Adipose tissue (tissue), 3 donors: ENCODE measurements around the gene IDE. TPM values are rescaled to one million over a fixed set of nuclear protein-coding genes. Genes with fewer than 3 reads are reported as not detected.
"Not testable (repeated sequence)": the region's sequence is repeated elsewhere in the genome, so short reads cannot be mapped to it uniquely, and the experiment has no call there.

ENCODE experiments used
- H3K27ac ChIP-seq: one replicate; pipeline ENCODE4 v1.5.1; 2013; ENCODE audit warnings: low read depth, low read length
- WGBS, 3 donors: extraction: QIAGEN DNeasy Blood & Tissue Kit; methylation state at CpG; one replicate each; pipeline ENCODE4 v1.1.7; 2013; 5-methylcytosine and 5-hydroxymethylcytosine counted together
- polyA plus RNA-seq, 3 donors: library from polyadenylated mRNA; stranded (reverse); fragments of 200-250 nt; gene quantifications; one replicate each; pipeline ENCODE4 v1.2.3, GENCODE V29; 2013
- donor health status: healthy with polysubstance abuse.
- donor health status: Bipolar disorder and iron deficiency.
- donor health status: healthy.

The IDE gene
- polyA plus RNA-seq, 3 donors, result 6.2 to 8.4 (median 6.4) TPM

DNA sequence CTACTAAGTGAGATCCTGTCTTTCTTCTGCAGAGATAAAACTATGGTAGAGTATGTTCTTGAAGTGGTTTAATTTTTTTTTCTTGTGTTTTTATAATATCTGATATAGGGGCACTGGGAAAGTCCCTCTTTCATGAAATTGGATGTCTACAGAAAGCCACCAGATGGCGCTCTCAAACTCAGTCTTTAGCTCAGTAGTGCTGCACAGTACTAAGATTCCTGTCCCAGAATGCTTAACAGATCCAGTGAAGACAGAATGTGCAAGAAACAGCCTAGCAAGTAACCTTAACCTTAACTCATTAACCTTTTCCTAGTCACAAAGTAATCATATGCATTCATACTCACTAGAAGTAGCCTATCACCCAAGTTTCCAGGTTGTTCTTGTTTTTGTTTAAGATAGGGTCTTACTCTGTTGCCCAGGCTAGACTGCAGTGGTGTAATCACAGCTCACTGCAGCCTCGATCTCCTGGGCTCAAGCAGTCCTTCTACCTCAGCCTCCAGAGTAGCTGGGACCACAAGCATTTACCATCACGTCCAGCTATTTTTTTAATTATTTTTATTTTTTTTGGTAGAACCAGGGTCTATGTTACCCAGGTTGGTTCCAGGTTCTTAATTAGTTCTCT, 56.7 kb downstream of the IDE start:
- H3K27ac ChIP-seq, result no peak overlapping the region
- 40 to 46% (median 43%) methylated on average over 3 of the region's 3 CpGs for WGBS, 3 donors

DNA sequence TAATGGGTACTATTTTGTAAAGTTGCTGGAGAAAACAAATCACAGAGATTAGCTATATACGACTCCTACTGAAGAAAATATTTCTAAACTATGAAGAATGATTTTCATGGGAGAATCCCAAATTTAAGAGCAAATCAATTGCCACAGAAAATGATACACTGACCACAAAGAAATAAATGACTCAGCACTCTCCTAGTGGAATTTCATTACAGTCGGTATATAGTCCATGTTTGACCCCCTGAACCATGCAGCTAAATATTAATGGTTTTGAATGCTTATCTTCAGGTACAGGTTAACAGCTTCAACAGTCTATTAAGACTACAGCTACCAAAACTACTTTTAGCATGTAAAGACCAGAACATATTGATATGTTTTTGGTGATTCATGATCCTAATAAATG, 65.0 kb downstream of the IDE start:
- WGBS, 3 donors, result 81 to 86% (median 82%) methylated on average over 2 of the region's 2 CpGs
- no peak overlapping the region for H3K27ac ChIP-seq

DNA sequence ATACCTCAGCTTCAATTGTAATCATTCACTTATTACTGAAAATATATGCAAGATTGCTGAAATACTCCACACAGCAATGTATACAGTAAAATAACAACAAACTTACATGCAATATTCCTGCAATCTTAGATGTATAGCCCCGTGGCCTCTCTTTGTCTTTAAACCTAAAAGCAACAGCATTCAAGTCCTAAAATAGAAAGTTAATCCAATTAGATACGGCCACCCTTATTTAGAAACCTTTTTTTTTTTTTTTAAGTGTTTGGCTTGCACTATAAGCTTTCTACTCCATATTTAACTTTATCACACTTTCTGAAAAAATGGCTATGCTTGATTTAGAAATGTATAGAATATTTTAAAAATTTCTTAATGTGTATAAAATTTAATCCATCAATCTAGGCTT, 67.6 kb downstream of the IDE start:
- no peak overlapping the region for H3K27ac ChIP-seq
- 78 to 91% (median 85%) methylated on average over 2 of the region's 2 CpGs for WGBS, 3 donors

DNA sequence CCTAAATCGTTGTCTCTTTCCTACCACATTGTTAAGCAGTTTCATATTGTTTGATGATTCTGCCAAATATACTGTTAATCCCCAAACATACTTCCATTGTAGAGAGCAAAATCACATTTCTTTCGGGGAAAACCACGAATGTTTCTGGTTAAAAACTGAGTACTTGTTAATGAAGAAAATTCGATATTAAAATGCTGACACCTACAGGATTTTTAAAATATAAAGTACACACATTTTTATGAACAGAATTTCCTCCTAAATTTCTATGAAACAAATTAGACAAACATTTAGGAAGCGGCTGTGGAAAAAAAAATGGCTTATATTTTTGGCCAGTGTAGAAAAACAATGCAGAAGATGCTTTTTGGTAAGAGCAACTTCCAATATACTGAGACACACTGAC, 68.8 kb downstream of the IDE start:
- WGBS, 3 donors, result 87 to 92% (median 88%) methylated on average over 5 of the region's 5 CpGs
- no peak overlapping the region for H3K27ac ChIP-seq

DNA sequence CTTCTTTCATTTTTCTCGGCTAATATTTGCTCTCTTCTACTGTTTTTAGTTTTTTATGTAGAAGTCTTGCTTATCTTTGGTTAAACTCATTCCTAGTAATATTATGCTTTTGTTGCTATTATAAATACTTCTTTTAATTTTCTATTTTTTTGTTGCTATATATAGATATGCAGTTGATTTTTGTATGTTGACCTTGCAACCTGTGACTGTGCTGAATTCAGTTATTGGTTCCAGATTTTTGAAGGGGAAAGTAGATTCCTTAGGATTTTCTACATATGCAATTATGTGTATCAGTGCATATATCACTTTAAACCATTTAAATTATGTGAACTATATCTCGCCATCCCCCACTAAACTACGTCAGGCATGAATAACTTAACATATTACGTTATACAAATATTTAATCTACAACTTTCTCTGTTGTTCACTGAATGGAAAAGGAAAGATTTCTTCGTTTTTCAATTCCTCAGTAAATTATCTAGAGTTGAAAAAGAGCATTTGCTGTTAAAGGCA, 71.5 kb downstream of the IDE start:
- no peak overlapping the region for H3K27ac ChIP-seq
- WGBS, 3 donors, result 86 to 92% (median 92%) methylated on average over 5 of the region's 5 CpGs

DNA sequence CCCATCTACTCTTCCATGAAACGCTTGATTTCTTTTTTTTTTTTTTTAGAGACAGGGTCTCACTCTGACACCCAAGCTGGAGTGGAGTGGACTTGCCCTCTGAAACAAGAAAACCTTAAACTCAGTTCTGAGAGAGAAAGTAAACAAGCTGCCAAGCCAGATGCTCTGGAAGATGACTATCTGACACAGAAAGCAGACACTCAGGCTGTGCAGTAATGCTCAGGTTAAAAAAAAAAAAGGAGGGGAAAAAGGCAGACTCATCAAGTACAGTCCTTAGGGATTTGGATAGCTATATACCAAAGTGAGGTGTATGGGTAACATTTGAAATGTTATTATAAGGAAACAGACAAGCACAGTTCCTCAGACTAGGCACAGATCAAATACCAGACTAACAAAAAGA, 80.5 kb downstream of the IDE start:
- WGBS, 3 donors, result 88 to 92% (median 91%) methylated on average over 1 of the region's 1 CpG
- no peak overlapping the region for H3K27ac ChIP-seq

DNA sequence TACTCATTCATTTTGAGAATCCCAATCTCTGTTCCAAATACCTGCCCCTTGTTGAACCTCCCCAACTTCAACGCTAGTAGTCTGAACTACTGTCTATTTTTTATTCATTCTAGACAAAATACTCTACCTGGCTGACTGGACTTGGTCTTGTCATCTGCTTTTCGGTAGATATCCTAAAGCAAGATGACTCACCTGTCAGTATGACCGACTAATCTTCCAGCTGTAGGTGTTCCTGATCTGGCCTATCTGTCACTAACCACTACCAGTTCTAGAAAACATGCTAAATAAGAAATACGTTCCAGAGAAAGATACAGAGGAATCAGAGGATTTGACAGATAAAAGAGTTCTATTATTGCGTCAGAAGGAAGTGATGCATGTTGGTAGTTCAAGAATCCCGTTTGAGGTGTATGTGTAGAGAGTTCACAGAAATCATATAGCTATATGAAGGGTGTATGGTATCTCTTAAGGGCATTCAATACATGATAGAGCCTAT, 81.1 kb downstream of the IDE start:
- WGBS, 3 donors, result 88 to 96% (median 90%) methylated on average over 6 of the region's 6 CpGs

DNA sequence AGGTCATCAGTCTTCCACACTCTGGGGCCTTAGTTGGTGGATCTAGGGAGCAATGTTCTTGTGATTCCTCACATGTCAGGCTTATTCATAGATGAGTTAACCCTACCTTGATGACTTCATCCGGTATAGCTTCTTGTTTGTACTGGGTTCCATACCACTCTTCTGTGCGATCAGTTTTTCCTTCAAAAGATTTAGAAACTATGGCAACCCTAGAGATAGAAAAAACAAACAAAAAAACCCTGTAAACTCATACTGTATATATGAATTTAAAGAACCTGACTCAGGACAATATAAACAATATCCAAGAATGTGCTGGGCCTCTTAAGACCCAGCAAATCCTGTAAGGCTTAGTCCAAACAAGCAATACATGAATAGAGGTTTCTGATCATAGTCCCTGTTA, 83.5 kb downstream of the IDE start:
- 85 to 97% (median 95%) methylated on average over 2 of the region's 2 CpGs for WGBS, 3 donors
- H3K27ac ChIP-seq, result no peak overlapping the region

More for the DNA sequence above, 81.1 kb downstream of the IDE start:
- H3K27ac ChIP-seq, result no peak overlapping the region

DNA sequence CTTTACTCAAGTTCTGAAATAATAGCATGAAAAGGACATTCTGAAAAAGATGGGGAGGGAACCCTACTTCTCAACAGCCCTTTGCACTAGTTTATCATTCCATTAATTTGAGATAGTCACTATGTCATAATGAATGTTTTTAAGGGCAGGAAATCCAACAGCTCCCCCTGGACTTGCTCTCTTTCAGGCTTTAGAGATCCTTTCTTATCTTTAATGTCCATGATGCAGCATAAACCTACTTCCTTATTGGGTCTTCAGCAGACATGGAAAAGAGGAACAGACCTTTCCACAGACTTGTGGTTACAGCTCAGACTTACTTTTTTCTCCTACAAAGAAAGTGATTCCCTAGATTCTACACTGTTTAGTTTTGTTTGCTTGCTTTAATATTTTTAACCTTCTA, 87.3 kb downstream of the IDE start:
- no peak overlapping the region for H3K27ac ChIP-seq

DNA sequence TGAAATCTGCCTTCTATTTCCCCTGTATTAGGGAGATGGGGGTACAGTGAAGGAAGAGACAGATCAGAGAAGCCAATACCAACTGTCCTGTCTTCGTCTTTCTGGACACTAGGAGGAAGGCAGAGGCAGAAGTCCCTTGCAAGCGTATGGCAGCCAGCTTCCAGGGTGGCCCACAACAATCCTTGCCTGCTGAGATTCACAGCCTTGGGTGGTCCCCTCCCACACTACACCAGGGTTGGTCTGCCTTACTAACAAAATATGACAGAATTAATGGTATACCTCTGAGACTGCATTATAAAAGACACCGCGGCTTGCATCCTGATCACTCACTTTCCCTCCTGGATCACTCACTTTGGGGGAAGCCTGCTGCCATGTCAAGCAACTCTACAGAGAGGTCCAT, 90.4 kb downstream of the IDE start:
- H3K27ac ChIP-seq, result no peak overlapping the region
- WGBS, 3 donors, result 86 to 100% (median 88%) methylated on average over 4 of the region's 4 CpGs

DNA sequence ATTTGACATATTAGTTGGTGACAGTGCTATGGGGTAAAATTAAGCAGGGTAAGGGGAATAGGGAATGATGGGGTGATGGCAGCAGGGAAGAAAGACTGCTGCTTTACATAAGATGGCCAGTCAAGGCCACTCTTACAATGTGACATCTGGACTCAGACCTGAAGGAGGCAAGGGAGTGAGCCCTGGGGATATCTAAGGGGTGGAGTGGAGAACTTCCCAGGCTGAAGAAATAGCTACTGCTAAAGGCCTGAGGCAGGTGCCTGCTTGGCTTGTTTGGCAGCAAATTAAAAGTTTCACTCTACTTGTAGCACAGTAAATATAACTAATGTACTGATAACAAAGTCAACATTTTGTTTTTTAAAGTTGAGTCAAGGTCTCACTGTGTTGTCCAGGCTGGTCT, 93.5 kb downstream of the IDE start:
- H3K27ac ChIP-seq, result no peak overlapping the region

DNA sequence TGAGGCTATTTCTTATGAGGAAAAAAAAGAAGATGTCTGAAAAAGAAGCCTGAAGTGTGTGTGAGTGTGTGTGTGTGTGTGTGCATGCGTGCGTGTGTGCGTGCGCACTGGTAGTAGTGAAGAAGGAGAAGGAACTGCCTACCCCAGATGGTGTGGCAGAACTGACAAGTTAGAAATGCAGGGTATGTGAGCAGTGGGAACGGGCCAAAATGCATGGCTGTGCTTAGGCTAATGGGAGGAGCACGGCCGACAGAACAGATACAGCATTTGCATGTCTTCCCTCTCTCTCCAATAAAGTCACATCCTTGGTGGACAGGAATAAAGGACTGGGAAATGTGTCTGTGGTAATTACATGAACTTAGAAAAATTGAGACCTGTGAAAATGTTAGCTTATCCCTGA, 94.3 kb downstream of the IDE start:
- 91 to 96% (median 92%) methylated on average over 7 of the region's 7 CpGs for WGBS, 3 donors
- H3K27ac ChIP-seq, result no peak overlapping the region

DNA sequence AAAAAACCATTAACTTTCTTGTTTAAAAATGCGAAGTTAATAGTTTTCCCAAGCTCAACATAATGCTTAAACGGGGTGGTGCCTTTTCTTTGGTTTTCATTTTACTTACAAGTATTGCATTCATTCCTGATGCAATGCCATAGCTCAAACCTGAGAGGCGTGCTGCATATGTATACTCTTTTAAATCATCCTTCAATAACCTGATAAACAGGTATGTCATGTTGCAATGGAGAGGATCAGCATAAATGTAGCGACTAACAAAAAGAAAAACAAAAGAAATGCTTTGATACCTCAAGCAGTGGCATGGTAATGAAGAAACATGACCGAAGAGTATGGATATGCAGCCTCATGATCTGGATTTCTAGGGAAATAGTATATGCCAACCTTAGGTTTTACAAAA, 95.4 kb downstream of the IDE start:
- no peak overlapping the region for H3K27ac ChIP-seq
- 95 to 98% (median 97%) methylated on average over 5 of the region's 5 CpGs for WGBS, 3 donors

DNA sequence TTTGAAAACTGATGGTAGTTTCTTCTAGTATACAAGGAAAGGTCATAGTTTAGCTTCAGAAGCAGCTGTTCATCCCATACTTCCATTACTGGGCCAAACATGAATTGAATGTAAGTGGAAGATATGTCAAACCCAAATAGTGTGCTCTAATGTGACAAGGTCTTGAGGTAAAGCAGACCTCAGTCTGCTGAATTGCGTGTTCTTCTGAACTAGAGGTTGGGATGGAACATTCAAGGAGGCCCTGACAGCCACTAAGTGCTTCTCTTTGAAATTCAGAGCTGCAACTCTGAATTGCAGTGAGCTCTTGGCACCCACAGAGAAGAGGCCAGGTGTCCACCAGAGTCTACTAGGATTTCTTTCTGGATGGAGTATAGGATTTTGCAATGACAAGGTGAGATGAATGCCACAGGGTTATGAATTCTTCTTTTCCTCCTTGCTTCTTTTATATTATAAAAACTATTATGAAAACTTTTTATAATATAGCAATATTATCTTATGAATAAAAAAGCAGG, 98.5 kb downstream of the IDE start:
- no peak overlapping the region for H3K27ac ChIP-seq
- WGBS, 3 donors, result 73 to 100% (median 83%) methylated on average over 1 of the region's 1 CpG

DNA sequence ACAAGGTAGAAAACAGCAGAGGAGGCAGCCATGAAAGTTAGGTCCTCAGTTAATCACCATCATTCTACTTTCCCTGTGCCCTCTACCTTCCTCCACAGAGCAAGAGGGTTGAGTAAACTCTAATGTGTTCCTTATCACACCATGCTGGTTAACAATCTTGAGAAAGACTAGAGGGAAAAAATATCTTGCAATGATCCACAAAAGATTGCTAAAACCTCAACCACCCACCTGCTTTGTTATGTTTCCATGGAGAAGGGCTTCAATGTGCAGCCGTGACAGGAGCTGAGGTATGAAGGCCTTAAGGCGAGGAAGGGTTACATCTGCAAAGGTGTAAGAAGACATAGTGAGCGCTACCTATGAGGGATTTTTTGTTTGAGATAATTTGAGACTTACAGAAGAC, 103.9 kb downstream of the IDE start:
- no peak overlapping the region for H3K27ac ChIP-seq
- WGBS, 3 donors, result 77 to 97% (median 82%) methylated on average over 3 of the region's 3 CpGs

DNA sequence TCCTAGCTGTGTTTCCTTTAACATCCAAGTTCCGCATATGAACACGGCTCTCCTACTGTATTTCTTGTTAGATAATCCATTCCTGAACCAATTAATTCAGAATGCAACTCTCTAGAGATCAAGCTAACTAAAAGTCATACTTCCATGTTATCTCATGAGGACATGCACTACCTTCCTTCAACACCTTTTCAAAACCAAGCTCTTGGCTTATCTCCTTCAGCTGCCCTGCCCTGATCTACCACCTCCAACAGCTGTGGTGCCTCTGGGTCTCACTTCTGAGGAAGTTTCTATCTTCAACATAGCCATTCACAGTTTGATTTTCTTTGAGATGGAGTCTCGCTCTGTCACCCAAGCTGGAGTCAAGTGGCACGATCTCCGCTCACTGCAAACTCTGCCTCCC, 109.5 kb downstream of the IDE start:
- no peak overlapping the region for H3K27ac ChIP-seq
- WGBS, 3 donors, result 80 to 91% (median 89%) methylated on average over 5 of the region's 5 CpGs

DNA sequence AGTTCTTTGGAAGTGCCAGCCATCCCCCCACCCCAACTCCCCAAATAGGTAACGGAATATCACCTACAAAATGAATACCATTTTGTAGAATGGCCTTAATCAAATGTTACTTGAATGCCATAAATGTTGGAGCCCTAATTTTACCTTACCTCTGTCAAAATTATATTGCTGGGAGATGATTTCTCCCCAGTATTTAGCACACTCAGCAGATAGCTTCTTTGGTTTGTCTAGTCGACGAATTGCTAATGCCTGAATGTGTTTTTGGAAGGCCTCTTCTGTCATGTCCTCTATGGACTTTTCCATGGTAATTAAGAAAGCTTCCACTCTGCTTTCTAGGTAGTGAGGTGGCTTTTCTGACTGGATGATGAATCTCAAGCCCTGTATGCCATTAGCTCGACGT, 110.3 kb downstream of the IDE start:
- 94 to 98% (median 96%) methylated on average over 5 of the region's 5 CpGs for WGBS, 3 donors
- no peak overlapping the region for H3K27ac ChIP-seq

DNA sequence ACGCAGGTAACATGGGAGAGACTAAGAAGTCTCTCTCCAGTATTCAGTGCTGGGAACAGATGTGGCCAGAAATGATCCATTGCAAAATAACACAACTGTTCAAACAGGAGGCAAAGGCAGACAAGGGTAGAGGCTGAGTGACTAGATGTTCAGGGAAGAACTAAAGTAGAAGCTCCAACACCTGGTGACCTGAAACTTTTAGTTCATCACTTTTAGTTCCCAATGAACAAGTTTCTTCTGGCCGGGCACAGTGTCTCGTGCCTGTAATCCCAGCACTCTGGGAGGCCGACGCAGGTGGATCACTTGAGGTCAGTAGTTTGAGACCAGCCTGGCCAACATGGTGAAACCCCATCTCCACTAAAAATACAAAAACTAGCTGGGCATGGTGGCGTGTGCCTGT, 118.9 kb downstream of the IDE start:
- 93 to 98% (median 93%) methylated on average over 6 of the region's 6 CpGs for WGBS, 3 donors
- not testable (repeated sequence) for H3K27ac ChIP-seq

DNA sequence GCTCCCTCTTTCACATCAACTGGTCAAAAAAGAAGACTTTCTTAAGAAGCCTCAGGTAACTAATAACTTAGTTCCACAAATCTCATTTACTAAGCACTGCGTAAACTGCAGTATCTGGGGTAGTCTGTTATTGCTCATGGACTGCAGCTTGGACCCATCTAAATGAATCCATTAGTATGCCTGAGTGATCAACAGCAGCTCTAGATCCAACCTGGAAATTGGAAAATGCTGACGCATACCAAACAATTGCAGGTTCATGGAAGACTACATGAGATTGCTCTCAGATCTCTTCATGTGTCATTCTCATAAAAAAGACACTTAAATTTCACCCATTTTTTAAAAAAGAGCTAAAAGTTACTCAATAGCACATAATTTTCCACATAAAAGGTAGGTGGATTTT, 121.6 kb downstream of the IDE start:
- no peak overlapping the region for H3K27ac ChIP-seq
- 95 to 98% (median 96%) methylated on average over 2 of the region's 2 CpGs for WGBS, 3 donors

DNA sequence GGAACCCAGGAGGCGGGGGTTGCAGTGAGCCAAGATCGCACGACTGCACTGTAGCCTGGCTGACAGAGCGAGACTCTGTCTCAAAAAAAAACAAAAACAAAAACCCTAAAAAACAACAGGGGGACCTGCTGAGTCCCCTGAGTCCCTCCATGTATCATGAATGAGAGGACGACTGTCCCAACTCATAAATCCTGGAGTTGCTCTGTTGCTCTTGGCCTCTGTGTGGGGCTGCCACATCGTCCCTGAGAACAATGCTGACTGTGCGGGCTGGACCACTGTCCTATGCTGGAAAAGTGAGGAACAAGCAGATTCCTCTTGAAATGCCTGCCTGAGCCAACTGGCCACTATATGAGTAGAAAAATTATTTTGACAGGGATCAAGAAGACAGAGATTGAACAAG, 122.5 kb downstream of the IDE start:
- 92% methylated on average over 7 of the region's 7 CpGs for WGBS, 3 donors
- H3K27ac ChIP-seq, result no peak overlapping the region
